GM19438 (cell line): ENCODE measurements around the gene FAM174C.
A peak's percentile ranks its signal among the peaks of the same experiment; 100 is the strongest.

Experiments
- ATAC-seq: cut with Tn5 transposase; IDR thresholded peaks from one replicate; pipeline ENCODE4 v1.9.1; 2021; ENCODE audit warnings: low read depth; ENCODE audit not compliant: unreplicated experiment

The FAM174C gene

DNA sequence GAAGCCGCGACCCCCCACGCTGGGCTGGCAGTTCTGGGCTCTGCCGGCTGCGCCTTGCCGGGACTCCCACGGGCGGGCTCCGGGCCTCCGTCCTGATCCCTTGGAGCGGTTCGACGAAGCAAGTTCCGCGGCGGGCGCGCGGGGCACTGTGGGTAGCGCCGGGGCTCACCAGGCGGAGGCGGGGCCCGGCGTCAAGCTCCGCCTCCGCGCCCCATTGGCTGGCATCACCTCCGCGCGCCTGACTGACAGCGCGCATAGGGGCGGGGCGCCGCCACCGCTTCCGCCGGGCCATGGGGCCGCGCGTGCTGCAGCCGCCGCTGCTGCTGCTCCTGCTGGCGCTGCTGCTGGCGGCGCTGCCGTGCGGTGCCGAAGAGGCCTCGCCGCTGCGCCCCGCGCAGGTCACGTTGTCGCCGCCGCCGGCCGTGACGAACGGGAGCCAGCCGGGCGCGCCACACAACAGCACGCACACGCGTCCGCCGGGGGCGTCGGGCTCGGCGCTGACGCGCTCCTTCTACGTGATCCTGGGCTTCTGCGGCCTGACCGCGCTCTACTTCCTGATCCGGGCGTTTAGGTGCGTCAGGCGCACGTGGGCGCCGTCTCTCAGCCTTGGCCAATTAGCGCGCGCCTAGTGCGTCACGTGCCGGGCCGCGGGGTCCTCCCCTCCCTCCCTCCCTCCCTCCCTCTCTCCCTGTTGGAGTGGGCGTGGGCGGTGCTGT lies at the start of gene FAM174C:
FAM174C (plus strand) TSS at position 271 of the 716 bp plus-strand sequence; CDS start at position 291, 20 bp downstream.
- peak; percentile 66 for ATAC-seq

GRCh38 chr19:1226227-1226518 lies 49.2 kb upstream of the FAM174C start:
- ATAC-seq: no peak

DNA sequence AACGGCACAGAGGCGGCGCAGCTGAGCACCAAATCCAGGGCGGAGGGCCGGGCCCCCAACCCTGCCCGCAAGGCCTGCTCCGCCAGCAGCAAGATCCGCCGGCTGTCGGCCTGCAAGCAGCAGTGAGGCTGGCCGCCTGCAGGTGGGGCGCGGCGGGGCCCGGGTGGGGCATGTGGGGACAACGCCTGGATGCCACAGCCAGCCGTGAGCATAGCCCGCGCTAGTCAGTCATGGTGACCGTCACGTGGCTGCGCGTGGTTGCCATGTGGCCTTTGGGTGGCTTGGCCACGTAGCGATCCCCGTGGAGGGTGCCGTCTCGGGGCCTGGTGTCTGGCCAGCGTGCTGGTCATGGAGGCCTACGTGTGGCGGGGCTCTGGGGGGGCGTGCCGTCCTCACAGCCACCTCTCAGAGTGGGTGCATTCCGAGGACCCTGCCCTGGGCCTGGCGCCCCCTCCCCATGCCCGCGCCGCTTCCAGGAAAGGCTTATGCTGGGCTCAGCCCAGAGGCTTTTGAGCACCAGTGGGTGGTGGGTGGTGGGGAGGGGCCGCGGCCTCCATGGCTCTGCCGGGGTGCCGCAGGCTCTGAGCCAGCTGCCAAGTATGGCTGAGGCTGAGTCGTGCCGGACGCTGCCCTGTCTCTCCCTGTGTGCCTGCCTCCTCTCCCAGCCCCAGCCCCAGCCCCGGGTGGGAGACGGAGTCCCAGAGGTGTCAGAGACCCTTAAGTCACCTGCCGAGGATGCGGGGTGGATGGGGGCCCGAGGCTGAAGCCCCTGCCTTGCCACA lies 48.6 kb upstream of the FAM174C start:
- no peak for ATAC-seq

DNA sequence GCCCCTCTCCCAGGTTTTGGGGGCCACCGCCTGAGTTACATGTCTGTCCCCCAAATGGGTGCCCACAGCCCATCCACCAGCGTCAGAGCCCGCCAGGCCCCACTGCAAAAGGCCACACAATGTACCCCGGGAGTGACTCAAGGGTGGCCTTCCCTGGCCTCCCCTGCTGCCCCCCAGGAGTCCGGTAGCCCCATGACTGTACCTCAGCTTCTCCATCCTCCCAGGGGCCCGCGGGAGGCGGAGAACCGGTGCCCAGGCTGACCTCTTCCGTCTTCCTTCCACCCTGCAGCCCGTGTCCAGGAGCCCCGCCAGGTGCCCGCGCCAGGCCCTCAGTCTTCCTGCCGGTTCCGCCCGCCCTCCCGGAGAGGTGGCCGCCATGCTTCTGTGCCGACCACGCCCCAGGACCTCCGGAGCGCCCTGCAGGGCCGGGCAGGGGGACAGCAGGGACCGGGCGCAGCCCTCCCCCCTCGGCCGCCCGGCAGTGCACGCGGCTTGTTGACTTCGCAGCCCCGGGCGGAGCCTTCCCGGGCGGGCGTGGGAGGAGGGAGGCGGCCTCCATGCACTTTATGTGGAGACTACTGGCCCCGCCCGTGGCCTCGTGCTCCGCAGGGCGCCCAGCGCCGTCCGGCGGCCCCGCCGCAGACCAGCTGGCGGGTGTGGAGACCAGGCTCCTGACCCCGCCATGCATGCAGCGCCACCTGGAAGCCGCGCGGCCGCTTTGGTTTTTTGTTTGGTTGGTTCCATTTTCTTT lies 47.9 kb upstream of the FAM174C start:
- no peak for ATAC-seq

DNA sequence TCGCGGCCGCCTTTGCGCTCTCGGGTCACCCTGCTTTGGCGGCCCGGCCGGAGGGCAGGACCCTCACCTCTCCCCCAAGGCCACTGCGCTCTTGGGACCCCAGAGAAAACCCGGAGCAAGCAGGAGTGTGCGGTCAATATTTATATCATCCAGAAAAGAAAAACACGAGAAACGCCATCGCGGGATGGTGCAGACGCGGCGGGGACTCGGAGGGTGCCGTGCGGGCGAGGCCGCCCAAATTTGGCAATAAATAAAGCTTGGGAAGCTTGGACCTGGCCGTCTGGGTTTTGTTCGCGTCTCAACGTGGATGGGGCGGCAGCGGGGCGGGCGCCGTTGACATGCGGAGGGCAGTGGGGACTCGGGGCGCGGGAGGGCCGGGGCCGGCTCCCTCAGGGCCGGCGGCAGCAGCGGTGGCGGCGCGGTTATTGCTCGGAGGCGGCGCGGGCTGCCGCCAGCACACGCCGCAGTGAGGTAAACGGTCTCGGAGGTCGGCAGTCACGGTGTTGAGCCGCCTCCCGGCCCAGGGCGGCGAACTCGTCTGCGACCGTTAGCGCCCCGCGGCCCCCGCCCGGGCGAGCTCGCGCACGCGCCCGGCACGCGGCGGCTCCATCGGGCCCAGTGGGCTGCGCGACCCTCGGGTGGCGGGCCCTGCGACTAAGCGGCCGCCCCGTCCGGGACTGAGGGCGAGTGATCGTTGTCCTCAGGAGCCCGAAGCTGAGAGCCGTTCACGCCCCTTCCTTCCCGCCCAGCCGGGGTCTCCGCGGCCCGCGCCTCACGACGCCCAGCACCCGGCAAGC lies 47.0 kb upstream of the FAM174C start:
- ATAC-seq: no peak

DNA sequence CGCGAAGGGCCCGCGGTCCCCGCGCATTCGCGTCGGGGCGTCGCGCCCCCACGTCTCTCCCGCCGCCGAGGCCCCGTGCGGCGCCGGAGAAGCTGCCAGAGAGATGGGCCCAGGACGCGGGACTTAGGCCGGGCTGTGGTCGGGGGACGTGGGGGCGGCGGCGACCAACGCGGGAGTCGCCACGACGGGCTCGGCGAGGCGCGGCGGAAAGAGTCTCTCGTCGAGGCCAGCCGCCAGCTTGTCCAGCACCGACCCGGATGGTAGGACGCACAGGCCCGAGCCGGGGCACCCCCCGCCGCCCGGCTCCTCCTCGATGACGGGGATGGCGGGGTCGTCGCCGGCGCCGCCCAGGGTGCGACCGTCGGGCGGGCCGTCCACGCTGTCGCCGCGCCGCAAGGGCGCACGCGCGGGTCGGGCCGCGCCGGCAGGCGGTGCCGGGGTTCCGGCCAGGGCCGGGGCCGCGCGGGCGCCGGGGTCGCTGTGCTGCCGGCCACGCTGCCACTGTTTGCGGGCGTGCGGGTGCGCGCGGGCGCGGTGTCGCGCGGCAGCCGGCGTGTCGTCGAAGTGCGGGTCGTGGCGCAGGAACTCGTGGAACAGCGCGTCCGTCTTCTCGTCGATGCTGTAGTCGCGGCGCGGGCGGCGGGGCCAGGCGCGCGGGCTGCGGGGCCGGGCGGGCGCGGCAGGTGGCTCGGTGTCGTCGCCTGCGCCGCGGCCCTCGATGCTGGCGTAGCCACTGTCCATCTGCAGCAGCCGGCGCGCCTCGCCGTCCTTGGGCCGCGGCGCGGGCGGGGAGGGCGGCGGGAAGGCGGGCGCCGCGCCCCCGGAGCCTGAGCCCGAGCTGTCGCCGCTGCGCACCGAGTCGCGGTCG lies 46.0 kb upstream of the FAM174C start:
- no peak for ATAC-seq

GRCh38 chr19:1229924-1230782 lies 45.2 kb upstream of the FAM174C start:
- ATAC-seq: no peak

DNA sequence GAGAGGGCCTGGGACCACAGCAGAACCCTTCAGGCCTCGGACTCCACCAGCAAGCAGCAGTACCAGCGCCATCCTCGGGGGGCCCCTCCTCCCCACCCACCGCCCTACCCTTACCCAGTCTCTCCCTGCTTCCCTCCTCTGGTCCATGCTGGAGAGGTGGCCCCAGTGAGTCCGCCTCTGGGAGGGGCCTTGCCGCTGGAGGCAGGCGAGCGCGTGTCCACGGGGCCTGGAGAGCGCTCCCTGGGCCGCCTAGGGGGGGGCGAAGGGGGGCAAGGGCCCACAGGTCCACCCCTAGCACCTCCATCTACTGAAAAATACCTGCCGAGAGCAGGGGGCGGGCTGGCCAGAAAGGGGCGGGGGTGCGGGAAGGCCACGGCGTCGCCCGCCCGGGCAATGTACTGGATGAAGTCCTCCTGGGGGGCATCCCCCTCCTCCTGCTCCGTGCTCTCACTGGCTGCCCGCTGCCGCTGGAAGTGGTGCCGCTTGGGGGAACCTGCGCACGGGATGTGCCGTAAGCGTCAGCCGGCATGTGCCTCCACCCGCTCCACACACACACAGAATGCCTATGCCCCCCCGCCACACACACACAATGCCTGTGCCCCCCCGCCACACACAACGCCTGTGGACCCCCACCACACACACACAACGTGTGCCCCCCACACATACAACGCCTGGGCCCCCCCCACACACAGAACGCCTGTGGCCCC lies 44.4 kb upstream of the FAM174C start:
- ATAC-seq: no peak

- no peak for ATAC-seq
Measured at GRCh38 chr19:1231729-1232637, 43.3 kb upstream of the FAM174C start.

DNA sequence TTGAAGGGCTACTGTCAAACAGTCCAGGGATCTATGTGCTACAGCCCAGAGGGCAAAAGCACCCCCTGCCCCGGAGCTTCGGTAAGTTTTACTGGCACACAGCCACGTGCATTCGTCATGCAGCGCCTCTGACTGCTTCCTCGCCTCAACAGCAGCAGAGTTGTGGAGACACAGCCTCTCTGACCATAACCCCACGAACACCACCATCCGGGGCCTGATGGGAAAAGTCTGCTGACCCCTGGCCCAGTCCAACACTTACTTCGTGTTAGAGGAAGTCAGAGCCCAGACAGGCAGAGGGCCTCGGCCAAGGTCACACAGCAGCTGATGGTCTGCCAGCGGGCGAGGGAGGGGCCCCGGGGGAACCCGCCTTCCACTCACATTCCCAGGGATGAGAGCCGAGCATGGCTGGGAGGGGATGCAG lies 42.7 kb upstream of the FAM174C start:
- ATAC-seq: no peak

DNA sequence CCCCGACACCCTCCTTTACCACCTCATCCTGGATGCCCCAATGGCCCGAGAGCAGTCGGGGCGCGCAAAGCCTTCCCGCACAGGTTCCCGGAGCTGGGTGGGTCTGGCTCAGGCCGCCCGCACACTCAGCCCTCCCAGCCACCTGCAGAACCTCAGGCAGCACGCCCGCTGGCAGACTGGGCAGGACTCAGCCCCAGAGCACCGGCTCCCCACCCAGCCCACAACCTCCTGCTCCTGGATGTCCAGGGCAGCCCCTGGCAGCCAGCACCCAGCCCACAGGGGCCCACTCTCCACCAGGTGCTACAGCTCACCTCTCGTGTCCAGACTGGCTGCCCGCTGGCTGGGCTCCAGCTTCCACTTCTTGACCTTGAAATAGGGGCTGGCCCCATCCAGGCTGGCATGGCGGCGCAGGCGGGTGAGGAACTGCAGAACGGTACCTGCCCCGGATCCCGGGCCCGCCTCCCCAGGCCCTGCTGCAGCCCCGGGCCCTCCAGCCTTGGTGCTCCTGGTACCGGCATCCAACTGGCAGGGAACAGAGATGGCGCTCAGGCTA lies 42.1 kb upstream of the FAM174C start:
- ATAC-seq: no peak

DNA sequence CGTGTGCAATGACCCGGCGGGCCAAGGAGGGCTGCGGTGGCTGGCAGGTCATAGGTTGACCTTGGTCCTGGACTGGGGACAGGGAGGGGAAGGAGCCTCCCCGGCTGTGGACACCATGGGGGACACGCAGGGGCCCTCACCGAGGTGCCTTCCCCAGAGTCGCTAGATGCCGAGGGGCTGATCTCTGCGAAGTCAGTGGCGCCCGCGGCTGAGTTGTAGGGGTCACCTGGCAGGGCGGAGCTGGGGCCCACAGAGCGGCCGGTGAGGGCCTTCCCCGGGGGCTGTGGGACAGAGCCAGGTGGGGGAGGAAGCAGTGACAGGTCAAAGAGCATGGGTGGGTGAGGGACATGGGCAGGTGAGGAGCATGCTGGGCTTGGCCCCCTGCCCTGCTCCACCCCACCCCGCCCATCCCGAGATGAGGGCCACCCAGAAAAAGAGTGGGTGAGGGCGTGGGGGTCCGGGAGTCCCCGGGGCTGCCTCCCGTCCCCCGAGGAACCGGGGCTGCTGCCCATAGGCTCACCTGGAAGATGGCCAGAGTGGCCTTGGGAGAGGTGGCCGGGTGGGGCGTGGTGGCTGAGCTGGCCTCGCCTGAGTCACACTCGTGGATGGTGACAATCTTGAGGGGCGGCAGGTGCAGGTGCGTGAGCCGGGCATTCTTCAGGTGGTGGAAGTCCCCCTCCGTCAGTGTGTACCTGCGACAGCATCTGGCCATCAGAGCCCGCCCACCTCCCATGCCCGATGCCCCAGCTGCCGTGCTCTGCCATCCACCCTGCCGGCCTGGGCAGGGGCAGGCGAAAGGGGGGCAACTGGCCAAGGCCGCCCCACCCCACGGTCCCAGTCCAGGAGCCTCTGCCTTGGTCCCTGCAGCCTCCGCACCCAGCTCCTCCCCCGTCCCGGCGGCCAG lies 41.0 kb upstream of the FAM174C start:
- no peak for ATAC-seq

DNA sequence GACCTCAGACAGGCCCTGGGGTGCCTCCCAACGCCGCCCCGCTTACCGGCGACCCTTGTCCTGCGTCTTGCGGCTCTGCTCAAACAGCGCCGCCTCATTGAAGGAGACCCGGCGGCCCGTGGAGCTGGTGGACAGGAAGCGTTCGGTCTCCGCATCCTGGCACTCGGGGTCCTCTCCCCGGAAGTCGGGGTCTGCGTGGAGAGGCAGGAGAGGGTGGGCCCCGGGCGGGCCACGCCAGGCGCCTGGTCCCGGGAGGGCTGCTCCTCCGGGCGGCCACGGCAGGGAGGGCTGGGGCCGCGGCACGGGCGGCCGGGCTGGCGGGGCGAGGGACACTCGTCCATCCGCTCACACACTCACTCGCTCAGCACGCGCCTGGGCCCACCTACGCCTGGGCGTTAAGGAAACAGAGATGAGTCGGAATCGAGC lies 40.4 kb upstream of the FAM174C start:
- ATAC-seq: no peak

GRCh38 chr19:1235625-1236538 lies 39.4 kb upstream of the FAM174C start:
- no peak for ATAC-seq

DNA sequence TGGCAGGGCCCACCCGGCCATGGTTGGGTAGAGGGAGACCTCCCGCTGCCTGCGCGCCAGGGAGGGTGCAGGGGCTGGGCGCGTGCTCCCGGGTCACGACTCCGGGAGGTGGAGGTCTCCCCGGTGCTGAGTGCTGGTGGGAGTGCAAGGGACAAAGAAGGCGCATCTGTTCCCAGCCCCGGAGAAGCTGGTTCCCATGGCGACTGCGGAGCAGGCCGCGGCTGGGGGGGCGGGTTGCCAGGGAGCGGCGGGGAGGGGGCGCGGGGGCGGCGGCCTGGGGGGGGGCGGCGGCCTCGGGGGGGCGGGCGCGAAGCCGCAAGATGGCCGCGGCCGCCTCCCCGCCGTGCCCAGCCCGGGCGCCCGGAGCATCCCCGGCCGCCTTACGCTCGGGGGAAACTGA lies 38.8 kb upstream of the FAM174C start:
- ATAC-seq: no peak
